CMK (cell line): Measurements from ENCODE around the gene ATP10A.
"Not testable (repeated sequence)": the region's sequence is repeated elsewhere in the genome, so short reads cannot be mapped to it uniquely, and the experiment has no call there.

ENCODE experiments used
- DNase-seq: peaks from one replicate; pipeline ENCODE4 v3.0.0-alpha.2; 2010; ENCODE audit warnings: low read depth

Gene ATP10A

DNA sequence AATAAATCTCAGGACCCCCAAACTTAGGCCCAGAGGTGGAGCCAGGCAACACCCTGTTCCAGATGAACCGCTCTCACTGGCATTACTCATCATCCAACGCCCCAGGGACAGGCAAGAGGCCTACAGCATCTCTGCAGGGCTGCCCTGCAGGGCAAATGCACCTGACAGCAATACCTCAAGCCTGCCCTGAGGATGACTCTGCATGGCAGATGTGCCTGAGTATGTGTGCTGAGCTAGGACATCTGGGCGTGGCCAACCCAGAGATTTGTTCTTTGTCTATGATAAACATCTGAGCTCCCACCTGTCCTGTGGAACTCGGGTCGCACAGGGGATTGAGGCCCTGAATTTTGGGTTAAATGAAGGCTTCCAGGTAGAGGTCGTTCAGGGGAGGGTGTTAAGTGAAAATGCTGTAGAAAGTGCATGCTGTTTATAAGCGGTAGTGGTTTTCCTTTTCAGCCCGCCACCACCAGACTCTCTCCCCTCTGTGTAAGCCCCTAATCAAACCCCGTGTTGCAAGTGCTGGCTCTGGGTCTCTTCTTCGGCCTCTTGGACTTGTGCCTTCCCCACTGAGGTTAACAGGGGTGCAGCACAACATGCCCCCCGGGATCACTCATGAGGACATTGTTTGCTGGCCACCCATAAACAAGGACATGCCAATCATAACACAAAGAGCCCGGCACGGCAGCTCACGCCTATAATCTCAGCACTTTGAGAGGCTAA lies 92.3 kb downstream of the ATP10A start:
- no peak for DNase-seq

DNA sequence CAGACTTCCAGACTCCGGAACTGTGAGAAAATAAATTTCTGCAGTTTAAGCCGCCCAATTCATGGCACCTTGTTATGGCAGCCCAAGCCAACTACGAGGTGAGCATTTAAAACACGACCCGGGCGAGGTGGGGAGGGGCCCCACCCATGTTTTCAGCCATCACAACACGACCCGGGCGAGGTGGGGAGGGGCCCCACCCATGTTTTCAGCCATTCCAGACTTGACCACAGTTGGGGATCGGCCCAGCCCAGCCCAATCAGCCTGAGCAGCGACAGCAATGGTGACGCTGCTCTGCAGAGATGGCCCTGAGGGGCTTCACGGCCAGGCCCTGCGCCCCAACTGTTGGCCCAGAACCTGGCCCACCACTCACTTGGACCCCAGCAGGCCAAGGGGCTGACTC lies 93.1 kb downstream of the ATP10A start:
- DNase-seq, result no peak

DNA sequence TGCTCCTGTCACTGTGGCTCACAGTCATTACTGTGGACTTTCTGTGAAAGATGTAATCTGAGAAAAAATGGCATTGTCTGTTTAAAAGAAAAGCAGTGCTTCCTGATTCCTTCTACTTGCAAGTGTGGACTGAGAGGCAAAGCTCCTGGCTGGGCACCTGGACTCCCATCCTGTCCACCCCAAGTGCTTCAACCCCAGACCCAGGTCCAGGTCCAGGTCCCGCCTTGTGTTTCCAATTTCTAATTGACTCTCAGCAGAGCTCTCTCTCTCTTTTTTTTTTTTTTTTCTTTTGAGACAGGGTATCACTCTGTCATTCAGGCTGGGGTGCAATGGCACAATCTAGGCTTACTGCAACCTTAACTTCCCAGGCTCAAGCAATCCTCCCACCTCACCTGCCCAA lies 94.9 kb downstream of the ATP10A start:
- DNase-seq, result no peak

DNA sequence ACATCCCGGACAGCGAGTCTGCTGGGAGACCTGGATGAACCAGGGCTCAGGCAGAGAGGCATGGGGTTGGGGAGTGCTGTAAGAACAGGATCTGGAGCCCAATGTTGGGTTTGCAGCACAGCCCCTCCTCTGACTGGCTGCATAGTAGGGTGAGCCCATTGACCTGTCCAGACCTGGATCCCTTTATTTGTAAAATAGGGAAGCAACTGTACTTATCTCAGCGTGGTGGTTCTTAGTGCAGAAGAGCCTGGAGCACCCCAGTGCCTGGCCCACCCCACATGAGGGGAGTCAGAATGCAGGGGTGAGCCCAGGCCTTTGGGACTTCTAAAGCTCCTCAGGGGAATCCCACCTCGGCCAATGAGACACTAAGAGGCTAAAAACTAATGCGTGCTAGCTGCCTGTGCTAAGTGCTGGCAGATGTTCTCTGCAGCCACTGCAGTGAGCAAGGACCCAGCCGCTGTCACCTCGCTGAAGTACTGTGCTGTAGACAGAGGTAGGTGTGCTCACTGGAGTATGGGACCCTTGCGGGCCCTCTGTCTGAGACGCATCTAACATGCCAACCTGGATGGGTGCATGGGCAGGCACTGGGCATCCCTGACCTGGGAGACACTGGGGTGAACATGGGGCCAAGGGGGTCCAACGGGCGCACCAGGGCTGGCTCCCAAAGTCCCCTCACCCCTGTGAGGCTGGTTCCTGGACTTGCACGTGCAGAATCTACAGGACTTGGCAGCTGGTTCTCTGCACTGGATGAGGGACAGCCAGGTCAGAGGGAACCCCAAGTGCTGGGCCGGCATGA lies 95.6 kb downstream of the ATP10A start:
- no peak for DNase-seq

DNA sequence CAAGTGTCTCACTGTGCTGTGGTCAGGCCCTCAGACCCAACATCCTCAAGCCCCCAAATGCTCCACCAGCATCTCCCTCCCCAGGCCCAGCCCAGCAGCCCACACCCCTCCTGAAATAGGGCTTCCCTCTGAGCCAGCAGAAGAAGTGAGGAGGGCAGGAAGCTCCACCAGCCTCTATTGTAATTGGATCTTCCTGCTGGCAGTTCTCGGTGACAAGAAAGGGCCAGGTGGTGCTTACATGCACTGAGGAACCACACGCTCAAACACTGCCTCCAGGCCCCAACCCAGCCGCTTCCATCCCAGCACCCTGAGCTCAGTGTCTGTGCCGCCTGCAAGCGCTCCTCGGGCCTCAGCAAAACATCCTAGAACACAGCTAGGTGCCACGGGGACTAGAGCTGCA lies 96.7 kb downstream of the ATP10A start:
- DNase-seq, result no peak

DNA sequence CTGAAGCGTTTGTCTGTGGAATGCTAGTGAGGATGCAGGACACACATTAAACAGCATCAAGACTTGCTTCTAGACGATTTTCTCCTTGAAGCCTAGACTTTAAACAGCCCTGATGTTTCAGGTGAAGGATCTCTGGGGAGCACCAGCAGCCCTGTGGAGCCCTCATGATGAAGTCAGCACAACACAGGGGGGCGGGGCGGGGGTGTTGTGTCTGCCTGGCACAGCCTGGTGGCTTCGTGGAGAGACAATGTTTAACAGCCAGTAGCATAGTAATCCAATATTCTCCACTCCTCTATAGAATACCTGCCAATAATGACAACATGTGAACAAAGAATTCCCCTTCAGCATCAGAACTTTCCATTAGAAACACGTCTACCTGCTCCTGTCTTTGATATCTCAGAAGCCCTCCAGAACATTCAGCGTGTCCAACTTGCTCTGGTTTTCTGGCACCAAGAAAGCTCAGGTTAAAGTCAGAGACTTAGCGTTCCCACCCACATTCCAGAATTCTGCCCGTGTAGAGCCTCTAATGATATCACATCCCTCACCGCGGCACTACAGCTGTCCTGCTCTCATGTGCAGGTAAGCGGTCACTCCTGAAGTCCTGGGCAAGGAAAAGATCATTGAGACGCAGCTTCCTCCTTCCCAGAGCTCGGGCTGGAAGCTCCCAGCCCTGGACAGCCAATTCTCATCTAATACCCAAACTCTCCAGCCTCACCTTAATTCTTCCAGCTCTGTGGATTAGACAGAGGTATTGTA lies 98.0 kb downstream of the ATP10A start:
- no peak for DNase-seq

- DNase-seq, result no peak
Observed at GRCh38 chr15:25763954-25764353, 99.2 kb downstream of the ATP10A start.

DNA sequence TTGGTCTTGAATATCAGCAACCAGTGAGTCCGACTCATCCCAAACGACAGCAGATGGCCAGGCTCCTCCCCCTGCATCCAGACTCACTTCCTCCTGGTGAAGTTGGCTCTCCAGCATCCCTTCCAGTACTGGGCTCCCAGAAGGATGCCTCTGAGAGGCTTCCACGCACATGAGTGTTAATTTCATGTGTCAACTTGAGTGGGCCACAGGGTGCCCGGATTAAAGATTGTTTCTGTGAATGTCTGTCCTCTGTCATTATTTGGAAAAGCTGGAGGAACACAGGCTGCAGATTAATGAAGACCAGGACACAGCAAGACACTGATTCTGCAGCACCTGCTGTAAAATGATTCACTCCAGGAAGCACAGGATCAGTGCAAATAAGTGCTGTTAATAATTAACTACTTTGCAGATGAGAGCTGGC lies 99.8 kb downstream of the ATP10A start:
- DNase-seq, result no peak

GRCh38 chr15:25761971-25762662 lies 101.0 kb downstream of the ATP10A start:
- DNase-seq, result peak; percentile 4

DNA sequence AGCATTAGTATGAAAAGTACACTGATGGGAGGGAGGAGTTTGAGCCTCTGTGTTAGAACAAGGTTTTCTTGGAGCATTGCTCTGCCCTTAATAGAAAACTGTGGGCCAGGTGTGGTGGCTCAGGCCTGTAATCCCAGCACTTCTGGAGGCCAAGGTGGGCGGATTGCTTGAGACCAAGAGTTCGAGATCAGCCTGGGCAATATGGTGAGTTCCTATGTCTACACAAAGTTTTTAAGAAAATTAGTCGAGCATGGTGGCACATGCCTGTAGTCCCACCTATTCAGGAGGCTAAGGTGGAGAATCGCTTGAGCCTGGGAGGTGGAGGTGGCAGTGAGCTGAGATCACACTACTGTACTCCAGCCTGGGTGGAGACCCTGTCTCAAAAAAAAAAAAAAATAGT lies 103.7 kb downstream of the ATP10A start:
- no peak for DNase-seq

DNA sequence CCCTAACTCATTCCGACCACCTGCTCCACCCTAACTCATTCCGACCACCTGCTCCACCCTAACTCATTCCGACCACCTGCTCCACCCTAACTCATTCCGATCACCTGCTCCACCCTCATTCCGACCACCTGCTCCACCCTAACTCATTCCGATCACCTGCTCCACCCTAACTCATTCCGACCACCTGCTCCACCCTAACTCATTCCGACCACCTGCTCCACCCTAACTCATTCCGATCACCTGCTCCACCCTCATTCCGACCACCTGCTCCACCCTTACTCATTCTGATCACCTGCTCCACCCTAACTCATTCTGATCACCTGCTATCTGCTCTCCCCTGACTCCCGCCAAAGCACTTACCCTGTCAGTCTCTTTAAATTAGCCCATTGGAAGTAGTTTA lies 104.5 kb downstream of the ATP10A start:
- DNase-seq, result not testable (repeated sequence)

- no peak for DNase-seq
Observed at GRCh38 chr15:25743548-25744275, 119.4 kb downstream of the ATP10A start.

DNA sequence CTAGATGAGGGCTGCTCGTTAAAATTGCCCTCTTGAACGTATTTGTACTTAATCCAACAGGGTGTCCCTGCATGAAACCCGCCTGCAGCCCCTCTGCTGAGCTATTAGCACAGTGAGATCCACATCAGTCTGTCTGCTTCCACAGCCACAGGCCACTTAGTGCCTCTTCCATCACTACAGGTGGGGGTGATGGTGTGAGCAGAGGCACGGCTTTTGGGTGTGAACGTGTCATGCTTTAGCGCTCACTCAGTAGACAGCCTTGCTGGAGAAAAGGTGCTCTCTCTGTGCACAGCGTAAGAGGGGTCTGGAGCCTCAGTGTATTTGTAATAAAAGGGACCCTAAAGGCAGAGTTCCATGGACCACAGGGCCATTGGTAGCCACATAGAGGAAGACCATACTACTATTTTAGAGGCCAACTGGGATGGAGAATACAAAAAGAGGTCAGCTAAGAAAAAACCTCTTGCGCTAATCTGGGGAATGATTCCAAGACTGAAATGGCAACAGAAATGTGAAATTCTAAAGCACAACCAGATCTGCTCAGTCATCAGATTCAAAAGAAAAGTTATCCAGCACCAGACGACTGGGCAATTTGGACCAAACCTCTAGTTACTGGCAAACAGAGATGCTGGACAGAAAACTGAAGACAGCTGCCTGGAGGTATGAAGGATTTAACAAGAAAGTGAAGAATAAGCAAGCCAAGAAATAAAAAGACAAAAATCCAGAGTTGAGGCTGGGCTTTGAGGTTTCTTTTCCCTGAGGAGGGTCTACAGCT lies 120.2 kb downstream of the ATP10A start:
- no peak for DNase-seq

DNA sequence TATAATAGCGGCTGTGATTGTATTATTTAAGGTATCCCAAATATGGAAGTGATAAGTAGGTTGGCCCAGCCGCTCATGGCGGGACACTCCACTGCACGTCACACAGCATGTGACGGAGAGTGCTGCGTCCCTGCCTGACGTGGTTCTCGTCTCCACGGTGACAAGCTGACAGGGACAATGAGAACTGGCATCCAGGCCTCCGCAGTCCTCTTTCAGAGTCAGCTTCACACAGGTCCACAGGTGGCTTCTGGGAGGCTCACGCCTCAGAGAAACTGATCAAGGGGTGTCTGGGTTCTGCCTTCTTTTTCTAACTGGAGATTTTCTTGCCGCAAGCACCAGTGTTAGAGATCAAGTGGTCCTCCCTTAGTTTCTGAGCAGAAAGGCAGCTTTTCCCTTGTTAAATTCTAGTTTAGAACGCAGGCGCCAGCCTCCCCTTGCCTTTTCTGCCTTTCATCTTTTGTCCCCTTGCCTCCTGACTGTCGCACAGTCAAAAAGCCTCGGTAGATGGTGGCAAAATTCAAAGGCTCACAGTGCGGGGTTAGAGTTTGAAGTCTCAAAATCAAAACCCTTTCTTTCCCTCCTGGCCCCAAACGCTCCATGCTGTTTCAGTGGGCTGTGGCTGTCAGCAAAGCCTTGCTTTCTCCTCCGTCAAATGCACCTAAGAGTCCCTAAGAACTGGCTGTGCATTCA lies 120.9 kb downstream of the ATP10A start:
- DNase-seq, result no peak

DNA sequence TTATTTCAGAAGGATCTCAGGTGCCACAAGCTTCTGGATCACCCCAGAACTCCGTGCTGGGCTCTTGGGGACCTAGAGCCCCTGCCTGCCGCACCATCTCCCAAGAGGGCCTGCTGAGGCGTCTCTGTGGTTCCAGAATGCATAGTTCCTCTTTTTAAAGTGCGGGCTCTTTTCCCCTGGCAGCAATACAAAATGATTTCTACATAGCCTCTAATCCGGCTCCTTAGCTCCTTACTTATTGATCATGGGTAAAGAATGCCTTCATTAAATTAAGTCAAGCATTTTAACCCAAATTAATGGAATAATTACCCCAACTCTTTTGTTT lies 121.9 kb downstream of the ATP10A start:
- no peak for DNase-seq

- DNase-seq, result no peak
Observed at GRCh38 chr15:25740383-25741255, 122.5 kb downstream of the ATP10A start.

GRCh38 chr15:25739687-25740121 lies 123.4 kb downstream of the ATP10A start:
- DNase-seq, result no peak

GRCh38 chr15:25738171-25738965 lies 124.8 kb downstream of the ATP10A start:
- DNase-seq, result no peak
